Activated CD4-positive, alpha-beta T cell treated with anti-CD3 and anti-CD28 coated beads, Interleukin-2, amount 50 U/mL, for 16 hours (primary cell): ENCODE data around the gene DNAJC8.
A peak's percentile ranks its signal among the peaks of the same experiment; 100 is the strongest.

Experiments used
- DNase-seq: peaks from one replicate; pipeline ENCODE4 v3.0.0-alpha.2; 2020

DNAJC8 gene

GRCh38 chr1:28199328-28200233 lies 33.2 kb downstream of the DNAJC8 start:
- DNase-seq = peak; percentile 96

- DNase-seq = no peak
Measured at GRCh38 chr1:28197682-28198415, 35.0 kb downstream of the DNAJC8 start.

- no peak for DNase-seq
Measured at GRCh38 chr1:28196330-28196729, 36.5 kb downstream of the DNAJC8 start.

- no peak for DNase-seq
Measured at GRCh38 chr1:28195780-28196179, 37.0 kb downstream of the DNAJC8 start.

GRCh38 chr1:28194326-28195035 lies 38.3 kb downstream of the DNAJC8 start:
- no peak for DNase-seq

- DNase-seq = no peak
Measured at GRCh38 chr1:28193701-28194161, 39.1 kb downstream of the DNAJC8 start.

GRCh38 chr1:28190996-28191645 lies 41.7 kb downstream of the DNAJC8 start:
- DNase-seq = no peak

- DNase-seq = no peak
Measured at GRCh38 chr1:28190337-28190979, 42.4 kb downstream of the DNAJC8 start.

GRCh38 chr1:28185071-28185470 lies 47.8 kb downstream of the DNAJC8 start:
- no peak for DNase-seq

GRCh38 chr1:28180306-28181305 lies 52.2 kb downstream of the DNAJC8 start:
- DNase-seq = no peak

GRCh38 chr1:28178690-28179485 lies 53.9 kb downstream of the DNAJC8 start:
- no peak for DNase-seq

- no peak for DNase-seq
Measured at GRCh38 chr1:28176492-28177470, 56.0 kb downstream of the DNAJC8 start, which contains the start of gene PTAFR. TSS of gene PTAFR (minus strand) at chr1:28176690. CDS start at chr1:28151021, 25,669 bp downstream.

GRCh38 chr1:28175955-28176485 lies 56.8 kb downstream of the DNAJC8 start:
- DNase-seq = no peak

GRCh38 chr1:28173980-28174297 lies 58.9 kb downstream of the DNAJC8 start:
- no peak for DNase-seq

GRCh38 chr1:28173151-28173979 lies 59.5 kb downstream of the DNAJC8 start:
- no peak for DNase-seq

GRCh38 chr1:28172713-28173150 lies 60.1 kb downstream of the DNAJC8 start:
- DNase-seq = peak; percentile 66

- no peak for DNase-seq
Measured at GRCh38 chr1:28171246-28171645, 61.6 kb downstream of the DNAJC8 start.
